Measurements from ENCODE around the gene DISC1. TPM values are rescaled to one million over a fixed set of nuclear protein-coding genes. Genes with fewer than 3 reads are reported as not detected.
A peak's percentile ranks its signal among the peaks of the same experiment; 100 is the strongest.

DISC1 gene
- total and polyA plus RNA-seq, 8 donors = 0.42 to 6.6 (median 1.5) TPM

DNA sequence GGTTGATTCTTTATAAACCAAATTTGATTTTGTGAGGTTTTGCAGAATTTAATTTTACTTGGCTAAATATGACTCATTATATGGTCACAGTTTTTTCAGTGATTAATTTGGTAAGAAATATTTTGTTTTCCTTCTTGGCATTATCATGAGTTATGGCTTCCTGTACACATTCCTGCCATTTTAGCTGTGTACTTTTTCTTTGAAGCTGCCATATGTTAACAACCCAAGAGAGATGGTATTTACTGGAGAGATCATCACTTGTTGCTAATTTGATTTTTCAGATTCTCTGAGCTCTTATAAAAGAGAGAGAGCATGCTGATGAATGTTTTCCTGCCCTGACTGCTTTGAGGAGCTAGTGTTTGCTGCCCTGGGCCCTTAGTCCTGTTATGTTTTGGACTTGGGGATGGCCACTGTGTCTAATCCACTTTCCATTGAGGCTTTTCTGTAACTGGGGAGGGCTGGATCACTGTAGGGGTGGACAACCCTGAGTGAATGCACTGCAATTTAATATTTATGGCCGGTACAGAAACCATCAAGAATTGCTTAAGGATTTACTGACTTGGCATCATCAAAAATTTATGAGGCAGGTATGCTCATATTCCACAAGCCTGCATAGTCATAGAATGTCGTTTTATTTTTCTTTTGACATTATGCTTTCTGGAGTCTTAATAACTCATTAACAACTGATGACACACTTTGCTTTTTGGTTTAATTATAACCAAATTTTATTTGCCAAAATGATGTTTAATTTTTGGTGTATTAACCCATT is 200.9 kb downstream of the DISC1 start:
- no peaks in the 10 kb centered on the region for H3K27me3 ChIP-seq
- TF ChIP-seq, protein P1, sequence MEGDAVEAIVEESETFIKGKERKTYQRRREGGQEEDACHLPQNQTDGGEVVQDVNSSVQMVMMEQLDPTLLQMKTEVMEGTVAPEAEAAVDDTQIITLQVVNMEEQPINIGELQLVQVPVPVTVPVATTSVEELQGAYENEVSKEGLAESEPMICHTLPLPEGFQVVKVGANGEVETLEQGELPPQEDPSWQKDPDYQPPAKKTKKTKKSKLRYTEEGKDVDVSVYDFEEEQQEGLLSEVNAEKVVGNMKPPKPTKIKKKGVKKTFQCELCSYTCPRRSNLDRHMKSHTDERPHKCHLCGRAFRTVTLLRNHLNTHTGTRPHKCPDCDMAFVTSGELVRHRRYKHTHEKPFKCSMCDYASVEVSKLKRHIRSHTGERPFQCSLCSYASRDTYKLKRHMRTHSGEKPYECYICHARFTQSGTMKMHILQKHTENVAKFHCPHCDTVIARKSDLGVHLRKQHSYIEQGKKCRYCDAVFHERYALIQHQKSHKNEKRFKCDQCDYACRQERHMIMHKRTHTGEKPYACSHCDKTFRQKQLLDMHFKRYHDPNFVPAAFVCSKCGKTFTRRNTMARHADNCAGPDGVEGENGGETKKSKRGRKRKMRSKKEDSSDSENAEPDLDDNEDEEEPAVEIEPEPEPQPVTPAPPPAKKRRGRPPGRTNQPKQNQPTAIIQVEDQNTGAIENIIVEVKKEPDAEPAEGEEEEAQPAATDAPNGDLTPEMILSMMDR (IDR thresholded peaks at IDR 0.05) = no peak
- peaks cover 0 to 13% (median 6%) of the 10 kb centered on the region in 3 donors for H3K4me1 ChIP-seq
- ATAC-seq (peak in 1 of 4 donors; percentile 27), FAIRE-seq (no peak), DNase-seq (no peak)
- WGBS, 2 donors = 29 to 55% methylated on average over 2 of the region's 2 CpGs
- H3K36me3 ChIP-seq = no peaks in the 10 kb centered on the region
- H3K9me3 ChIP-seq = no peaks in the 10 kb centered on the region
- intact Hi-C loops (cut with DNase I) = no loop called here
- H3K4me3 ChIP-seq = no peak overlapping the region
- no peak overlapping the region for H3K27ac ChIP-seq

DNA sequence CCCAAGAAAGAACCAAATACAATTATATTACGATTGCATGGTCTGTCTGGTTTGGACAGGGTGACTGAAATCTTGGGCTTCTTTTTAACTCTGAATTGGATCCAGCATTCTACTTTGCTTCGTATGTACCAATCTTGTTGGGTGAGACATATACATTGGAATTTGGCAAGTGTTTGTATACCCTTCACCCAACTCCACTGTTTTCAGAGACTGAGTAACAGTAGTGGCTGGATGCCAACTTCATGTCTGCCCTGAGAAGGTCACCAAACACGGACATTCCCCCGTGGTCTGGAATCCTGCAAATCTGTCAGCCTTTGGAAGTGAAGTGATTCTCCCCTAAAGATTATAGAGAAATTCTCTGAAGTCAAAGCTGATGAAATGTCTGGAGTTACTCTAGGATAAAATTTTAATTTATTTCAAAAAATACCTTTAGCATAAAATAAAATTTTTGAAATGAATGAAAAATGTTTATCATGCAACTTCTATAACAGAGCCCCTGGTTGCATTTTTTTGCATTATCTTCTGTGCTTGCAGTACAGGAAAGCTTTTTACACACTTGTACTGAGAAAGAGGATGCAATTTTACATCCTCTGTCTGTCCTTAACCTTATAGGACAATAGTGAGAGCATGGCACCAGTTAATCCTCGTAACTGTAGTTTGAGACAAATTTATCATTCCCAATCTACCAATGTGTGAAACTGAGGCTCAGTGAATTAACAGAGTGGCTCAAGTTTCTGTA is 201.8 kb downstream of the DISC1 start:
- Histone ChIP-seq H3K4me1 (peaks cover 0 to 13% (median 6%) of the 10 kb centered on the region in 3 donors), H3K27me3 (no peaks in the 10 kb centered on the region), H3K36me3 (no peaks in the 10 kb centered on the region), H3K27ac (no peak overlapping the region), H3K9me3 (no peaks in the 10 kb centered on the region), H3K4me3 (no peak overlapping the region)
- TF ChIP-seq, protein P1 (IDR thresholded peaks at IDR 0.05) = no peak
- no peak for FAIRE-seq
- ATAC-seq = peak in 3 of 4 donors; percentile 57 to 86 (median 67)
- intact Hi-C loops (cut with DNase I) = no loop called here
- WGBS, 2 donors = 33 to 34% methylated on average over 5 of the region's 5 CpGs
- peak in 2 of 6 donors; percentile 34 to 45 for DNase-seq

DNA sequence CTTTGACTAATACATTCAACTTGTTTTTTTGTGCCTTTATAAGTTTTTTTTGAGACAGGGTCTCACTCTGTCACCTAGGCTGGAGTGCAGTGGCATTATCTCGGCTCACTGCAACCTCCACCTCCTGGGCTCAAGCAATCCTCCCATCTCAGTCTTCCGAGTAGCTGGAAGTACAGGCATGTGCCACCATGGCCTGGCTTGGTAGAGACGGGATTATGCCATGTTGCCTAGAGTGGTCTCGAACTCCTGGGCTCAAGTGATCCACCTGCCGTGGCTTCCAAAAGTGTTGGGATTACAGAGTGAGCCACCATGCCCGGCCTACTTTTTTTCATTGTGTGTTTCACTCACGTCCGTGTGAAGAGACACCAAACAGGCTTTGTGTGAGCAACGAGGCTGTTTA is 202.7 kb downstream of the DISC1 start:
- Histone ChIP-seq H3K4me1 (peaks cover 0 to 13% (median 6%) of the 10 kb centered on the region in 3 donors), H3K27ac (no peak overlapping the region), H3K9me3 (no peaks in the 10 kb centered on the region), H3K4me3 (no peak overlapping the region), H3K27me3 (no peaks in the 10 kb centered on the region), H3K36me3 (no peaks in the 10 kb centered on the region)
- TF ChIP-seq, protein P1 (IDR thresholded peaks at IDR 0.05) = no peak
- WGBS, 2 donors = 78 to 85% methylated on average over 9 of the region's 9 CpGs
- intact Hi-C loops (cut with DNase I) = no loop called here
- DNase-seq (no peak), FAIRE-seq (no peak), ATAC-seq (no peak)

DNA sequence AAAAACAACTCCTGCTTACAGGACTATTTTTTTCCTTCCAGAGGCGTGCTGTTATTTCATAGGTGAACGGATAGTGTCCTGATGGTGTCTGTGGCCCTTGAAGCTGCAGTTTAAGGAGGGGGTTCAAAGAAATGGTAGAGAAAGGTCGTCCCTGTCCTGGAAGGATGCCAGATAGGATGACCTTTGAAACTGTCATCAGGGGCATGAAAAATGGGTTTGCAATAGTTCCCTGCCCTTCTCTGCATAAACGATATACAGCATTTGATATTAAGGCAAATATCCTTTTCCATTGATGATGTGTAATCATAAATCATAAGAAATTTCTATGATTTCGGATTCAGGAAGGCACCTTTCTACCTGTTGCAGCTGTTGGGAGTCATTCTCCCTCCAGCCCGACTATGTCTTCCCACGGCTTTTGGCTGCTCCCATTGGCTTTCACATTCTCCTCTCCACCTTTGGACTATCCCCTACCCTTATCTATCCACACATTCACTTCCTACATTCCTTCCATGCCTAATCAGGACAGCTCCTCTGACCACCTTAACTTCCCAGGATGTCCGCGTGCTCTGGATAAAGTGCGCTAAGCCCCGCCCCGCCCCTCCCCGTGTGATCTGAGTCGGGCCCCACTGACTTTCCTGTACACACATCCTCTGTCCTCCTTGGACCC is 209.8 kb downstream of the DISC1 start:
- Histone ChIP-seq H3K27me3 (no peaks in the 10 kb centered on the region), H3K27ac (no peak overlapping the region), H3K9me3 (no peaks in the 10 kb centered on the region), H3K36me3 (no peaks in the 10 kb centered on the region), H3K4me3 (no peak overlapping the region), H3K4me1 (peaks cover 0 to 5% (median 5%) of the 10 kb centered on the region in 3 donors)
- FAIRE-seq (no peak), ATAC-seq (peak in 2 of 4 donors; percentile 29 to 30), DNase-seq (no peak)
- TF ChIP-seq, protein P1 (IDR thresholded peaks at IDR 0.05) = no peak
- WGBS, 2 donors = 55 to 57% methylated on average over 14 of the region's 14 CpGs
- intact Hi-C loops (cut with DNase I) = no loop called here
